IMR-90 (cell line): ENCODE data around the gene SEC24A. TPM values are rescaled to one million over a fixed set of nuclear protein-coding genes. Genes with fewer than 3 reads are reported as not detected.
A peak's percentile ranks its signal among the peaks of the same experiment; 100 is the strongest.
"Not testable (repeated sequence)": the region's sequence is repeated elsewhere in the genome, so short reads cannot be mapped to it uniquely, and the experiment has no call there.

Source experiments
- ATAC-seq: fragments of 200-7000 bp; cut with Tn5 transposase; 2 replicates; pipeline ENCODE4 v1.9.1; 2020; ENCODE audit warnings: low read depth, mild to moderate bottlenecking, moderate library complexity
- BruUV-seq: library from RNA; stranded (reverse); fragments of 400-500 nt; replicated peaks from 2 replicates; lab custom pipeline; 2021; lab: Mats Ljungman, UMichigan
- CTCF ChIA-PET: fragments of 300-600 bp; formaldehyde crosslinking; extraction: SDS; loops from one replicate; lab custom pipeline; 2021; ENCODE audit warnings: antibody characterized with exemption; lab: Yijun Ruan, JAX
- POLR2A ChIA-PET: fragments of 300-600 bp; sonication (Branson Sonifier 250); formaldehyde crosslinking; loops from one replicate; lab custom pipeline; 2022; ENCODE audit warnings: antibody characterized with exemption; ENCODE audit not compliant: unreplicated experiment; lab: Charles Lee
- DNase-seq: peaks from one replicate; pipeline ENCODE4 v3.0.0; 2013
- H2AFZ ChIP-seq: replicated peaks from 2 replicates; pipeline ENCODE3; 2013; ENCODE audit warnings: low read length, mild to moderate bottlenecking; ENCODE audit not compliant: poor library complexity
- H2AK5ac ChIP-seq: 2 replicates; pipeline ENCODE4 v1.6.1; 2013; ENCODE audit warnings: low read depth, low read length, inconsistent platforms
- H2AK9ac ChIP-seq: replicated peaks from 2 replicates; pipeline ENCODE3; 2013; ENCODE audit warnings: mild to moderate bottlenecking, low read depth, low read length, moderate library complexity; ENCODE audit not compliant: poor library complexity
- H2BK120ac ChIP-seq: 2 replicates; pipeline ENCODE4 v1.6.1; 2013; ENCODE audit warnings: low read depth, low read length, inconsistent platforms
- H2BK15ac ChIP-seq: 3 replicates; pipeline ENCODE4 v1.6.1; 2013; ENCODE audit warnings: low read depth, low read length, inconsistent platforms
- H2BK20ac ChIP-seq: 2 replicates; pipeline ENCODE4 v1.6.1; 2013; ENCODE audit warnings: low read depth, mild to moderate bottlenecking, inconsistent platforms, low read length, moderate library complexity
- H2BK5ac ChIP-seq: 2 replicates; pipeline ENCODE4 v1.6.1; 2013; ENCODE audit warnings: mild to moderate bottlenecking, low read depth, low read length, inconsistent platforms; ENCODE audit not compliant: poor library complexity, severe bottlenecking
- H3K14ac ChIP-seq: replicated peaks from 2 replicates; pipeline ENCODE4 v1.6.1; 2013; ENCODE audit warnings: low read depth, low read length, inconsistent platforms
- H3K18ac ChIP-seq: 2 replicates; pipeline ENCODE4 v1.6.1; 2013; ENCODE audit warnings: low read depth, low read length, control low read depth
- H3K23ac ChIP-seq: 2 replicates; pipeline ENCODE4 v1.6.1; 2013; ENCODE audit warnings: low read depth, low read length, inconsistent platforms
- H3K27ac ChIP-seq: 2 replicates; pipeline ENCODE4 v1.5.1; 2013; ENCODE audit warnings: mild to moderate bottlenecking, control low read depth, low read length; ENCODE audit not compliant: insufficient read depth
- H3K27me3 ChIP-seq: 2 replicates; pipeline ENCODE4 v1.6.1; 2013; ENCODE audit warnings: low read length; ENCODE audit not compliant: control insufficient read depth, insufficient read depth
- H3K36me3 ChIP-seq: 2 replicates; pipeline ENCODE4 v1.6.1; 2013; ENCODE audit warnings: low read length, mixed read lengths; ENCODE audit not compliant: control insufficient read depth, insufficient read depth
- H3K4ac ChIP-seq: 2 replicates; pipeline ENCODE4 v1.6.1; 2013; ENCODE audit warnings: low read depth, low read length, inconsistent platforms
- H3K4me1 ChIP-seq: 2 replicates; pipeline ENCODE4 v1.6.1; 2013; ENCODE audit warnings: low read length, mixed read lengths; ENCODE audit not compliant: control insufficient read depth, insufficient read depth
- H3K4me2 ChIP-seq: 2 replicates; pipeline ENCODE4 v1.6.1; 2013; ENCODE audit warnings: low read depth, mild to moderate bottlenecking, control low read depth, low read length, moderate library complexity
- H3K4me3 ChIP-seq: 2 replicates; pipeline ENCODE4 v1.5.1; 2013; ENCODE audit warnings: low read depth, mild to moderate bottlenecking, control low read depth, low read length, moderate library complexity; ENCODE audit not compliant: insufficient read depth
- H3K56ac ChIP-seq: 2 replicates; pipeline ENCODE4 v1.6.1; 2013; ENCODE audit warnings: low read length, inconsistent platforms; ENCODE audit not compliant: insufficient read depth; ENCODE audit errors: extremely low read depth
- H3K79me1 ChIP-seq, 2 experiments: 2 replicates each; pipeline ENCODE4 v1.6.1; 2013; ENCODE audit warnings: low read length in 2 of 2, inconsistent platforms in 1 of 2, low read depth in 1 of 2
- H3K9ac ChIP-seq: 2 replicates; pipeline ENCODE4 v1.6.1; 2013; ENCODE audit warnings: low read depth, low read length, control low read depth
- H3K9me1 ChIP-seq: 2 replicates; pipeline ENCODE4 v1.6.1; 2013; ENCODE audit warnings: low read length, inconsistent platforms; ENCODE audit not compliant: insufficient read depth
- H3K9me3 ChIP-seq: 2 replicates; pipeline ENCODE4 v1.6.1; 2013; ENCODE audit warnings: low read length; ENCODE audit not compliant: control insufficient read depth, insufficient read depth
- H4K20me1 ChIP-seq: 2 replicates; pipeline ENCODE4 v1.6.1; 2013; ENCODE audit warnings: low read length, inconsistent platforms; ENCODE audit not compliant: insufficient read depth
- H4K5ac ChIP-seq: 2 replicates; pipeline ENCODE4 v1.6.1; 2013; ENCODE audit warnings: mild to moderate bottlenecking, low read depth, low read length, control low read depth
- H4K8ac ChIP-seq, 2 experiments: 2 replicates each; pipeline ENCODE4 v1.6.1; 2013; ENCODE audit warnings: low read depth in 2 of 2, low read length in 2 of 2, control low read depth in 1 of 2, inconsistent platforms in 1 of 2
- H4K91ac ChIP-seq: 2 replicates; pipeline ENCODE4 v1.6.1; 2013; ENCODE audit warnings: low read depth, low read length, inconsistent platforms; ENCODE audit not compliant: insufficient read depth
- WGBS, 2 experiments: methylation state at CpG; one replicate each; pipeline versions ENCODE4 v1.1.5 to v1.1.7; 2013; ENCODE audit warnings: missing lambda C conversion rate in 2 of 2; ENCODE audit not compliant: insufficient read length in 1 of 2; ENCODE audit errors: extremely low coverage in 2 of 2; 5-methylcytosine and 5-hydroxymethylcytosine counted together
- dilution Hi-C: fragments of 300-500 bp; cut with HindIII; formaldehyde crosslinking; loops from one replicate; pipeline ENCODE4 v1.14.3; 2018; ENCODE audit warnings: low sequenced_read_pairs; ENCODE audit not compliant: unreplicated experiment
- in situ Hi-C: fragments of 300-500 bp; cut with MboI; formaldehyde crosslinking; loops from 3 replicates; pipeline ENCODE4 v1.14.3; 2019; ENCODE audit warnings: low sequenced_read_pairs, inconsistent platforms, mixed read lengths
- intact Hi-C: fragments of 100-400 bp; cut with micrococcal nuclease; formaldehyde crosslinking; loops from 2 replicates; pipeline ENCODE4 v1.10.0; 2022
- polyA plus RNA-seq, 3 experiments: library from polyadenylated mRNA; depleted of rRNA; stranded (reverse); fragments of >200 nt; gene quantifications; 2 replicates each; pipeline ENCODE4 v1.2.3, GENCODE V29; 2012; ENCODE audit warnings: low replicate concordance in 1 of 3
- total RNA-seq: library from RNA; depleted of rRNA; stranded (reverse); fragments of >200 nt; gene quantifications from 2 replicates; pipeline ENCODE4 v1.2.3, GENCODE V29; 2012

SEC24A gene
- total and polyA plus RNA-seq, 2 of the 4 experiments (the other 2 are of a cell fraction): 23.9 to 28.1 TPM

DNA sequence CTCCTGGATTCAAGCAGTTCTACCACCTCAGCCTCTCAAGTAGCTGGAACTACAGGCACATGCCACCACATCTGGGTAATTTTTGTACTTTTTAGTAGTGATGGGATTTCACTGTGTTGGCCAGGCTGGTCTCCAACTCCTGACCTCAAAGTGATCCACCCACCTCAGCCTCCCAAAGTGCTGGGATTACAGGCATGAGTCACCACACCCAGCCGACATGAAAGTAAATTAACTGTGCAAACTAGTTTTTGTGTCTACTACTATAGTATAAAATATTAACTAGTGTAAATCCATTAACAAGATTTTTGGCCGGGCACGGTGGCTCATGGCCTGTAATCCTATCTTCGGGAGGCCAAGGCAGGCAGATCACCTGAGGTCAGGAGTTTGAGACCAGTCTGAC is 25.0 kb downstream of the SEC24A start:
- H2BK120ac ChIP-seq, H4K91ac ChIP-seq, BruUV-seq, H3K23ac ChIP-seq, H3K27me3 ChIP-seq, H2BK20ac ChIP-seq, H3K9me3 ChIP-seq, H3K56ac ChIP-seq, H2AK9ac ChIP-seq, H2BK5ac ChIP-seq, H3K4me3 ChIP-seq, H2AK5ac ChIP-seq, H3K27ac ChIP-seq, H4K8ac ChIP-seq, H3K9ac ChIP-seq, H3K4me1 ChIP-seq, H2AFZ ChIP-seq, H3K14ac ChIP-seq, in situ Hi-C loops, H4K5ac ChIP-seq, CTCF ChIA-PET, H3K9me1 ChIP-seq, H3K4ac ChIP-seq, H3K18ac ChIP-seq, H3K4me2 ChIP-seq, dilution Hi-C loops, H2BK15ac ChIP-seq, intact Hi-C loops: not testable (repeated sequence)
- Histone ChIP-seq H3K79me1 (peaks cover 14 to 30% of the 10 kb centered on the region in 2 experiments), H4K20me1 (peaks cover 32% of the 10 kb centered on the region), H3K36me3 (peaks cover 62% of the 10 kb centered on the region)
- WGBS, 2 experiments: no CpG with 5 or more reads among the region's 4 CpGs
- peak; percentile 40; the same call in 1 of the 2 replicates for ATAC-seq
- DNase-seq: peak; percentile 28
- POLR2A ChIA-PET: interaction anchor here (0.6 kb wide), 1 partner anchor 8 kb away, joined by 9 read pairs; no protein-coding TSS in a partner anchor

DNA sequence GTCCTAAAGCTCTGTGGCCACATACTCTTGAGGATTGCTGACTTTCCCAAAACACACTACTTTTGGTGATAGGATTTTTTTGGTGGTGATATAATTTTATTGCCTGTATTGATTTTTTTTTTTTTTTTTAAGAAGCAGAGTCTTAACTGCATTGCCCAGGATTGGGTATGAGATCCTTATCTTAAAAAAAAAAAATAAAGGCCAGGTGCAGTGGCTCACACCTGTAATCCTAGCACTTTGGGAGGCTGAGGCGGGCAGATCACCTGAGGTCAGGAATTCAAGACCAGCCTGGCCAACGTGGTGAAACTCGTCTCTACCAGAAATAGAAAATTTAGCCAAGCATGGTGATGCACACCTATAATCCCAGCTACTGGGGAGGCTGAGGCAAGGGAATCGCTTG is 28.8 kb downstream of the SEC24A start:
- H3K23ac ChIP-seq: not testable (repeated sequence)
- intact Hi-C loops: loop anchor here (5.0 kb wide), 1 partner anchor 45 kb away; no protein-coding TSS in a partner anchor

More for the DNA sequence above, 28.8 kb downstream of the SEC24A start:
- H3K9ac ChIP-seq, H2BK20ac ChIP-seq, H3K27ac ChIP-seq, H3K27me3 ChIP-seq, H4K91ac ChIP-seq, H3K9me3 ChIP-seq, H3K18ac ChIP-seq, H3K14ac ChIP-seq, H3K56ac ChIP-seq, H2BK5ac ChIP-seq, H2AK5ac ChIP-seq, CTCF ChIA-PET, H3K4me2 ChIP-seq, POLR2A ChIA-PET, H2AFZ ChIP-seq, H3K9me1 ChIP-seq, BruUV-seq, H3K4ac ChIP-seq, in situ Hi-C loops, H4K5ac ChIP-seq, DNase-seq, dilution Hi-C loops, ATAC-seq, H3K4me1 ChIP-seq, H2AK9ac ChIP-seq, H2BK15ac ChIP-seq, H3K4me3 ChIP-seq, H2BK120ac ChIP-seq, H4K8ac ChIP-seq: not testable (repeated sequence)
- Histone ChIP-seq H4K20me1 (peaks cover 13% of the 10 kb centered on the region; the same call in 1 of the 2 replicates), H3K79me1 (peaks cover 14 to 28% of the 10 kb centered on the region in 2 experiments), H3K36me3 (peaks cover 62% of the 10 kb centered on the region)
- WGBS, 2 experiments: no CpG with 5 or more reads among the region's 4 CpGs
